WERI-Rb-1 (cell line): Measurements from ENCODE around the gene PFKM.

Experiments
- DNase-seq: peaks from one replicate; pipeline ENCODE4 v3.0.0-alpha.2; 2020
- H3K27ac ChIP-seq: fragments of 250-450 bp; sonication (Bioruptor Pico); 2 replicates; pipeline ENCODE4 v1.5.1; 2020; ENCODE audit warnings: mild to moderate bottlenecking, moderate library complexity
- H3K27me3 ChIP-seq: fragments of 250-450 bp; sonication (Bioruptor Pico); 2 replicates; pipeline ENCODE4 v1.5.1; 2021; ENCODE audit warnings: mild to moderate bottlenecking, low read depth, moderate library complexity; ENCODE audit not compliant: insufficient read depth, severe bottlenecking
- H3K36me3 ChIP-seq: fragments of 250-450 bp; sonication (Bioruptor Pico); 2 replicates; pipeline ENCODE4 v1.5.1; 2020; ENCODE audit warnings: mild to moderate bottlenecking, moderate library complexity
- H3K4me3 ChIP-seq: 2 replicates; pipeline ENCODE4 v1.5.1; 2011; ENCODE audit warnings: low read depth, mild to moderate bottlenecking, control low read depth, low read length
- H3K9me3 ChIP-seq: fragments of 250-450 bp; sonication (Bioruptor Pico); 2 replicates; pipeline ENCODE4 v1.5.1; 2021; ENCODE audit warnings: mild to moderate bottlenecking, moderate library complexity; ENCODE audit not compliant: severe bottlenecking
- CTCF ChIP-seq: IDR thresholded peaks from 2 replicates; pipeline ENCODE4 v1.5.1; 2011; ENCODE audit warnings: low read depth, mild to moderate bottlenecking, control low read depth, inconsistent platforms, low read length

Gene PFKM

GRCh38 chr12:48074266-48074665 lies 44.9 kb upstream of the PFKM start:
- no peak overlapping the region for H3K27ac ChIP-seq
- no peaks in the 10 kb centered on the region for H3K27me3 ChIP-seq
- DNase-seq = no peak
- no peak for TF ChIP-seq CTCF
- peaks cover 52% of the 10 kb centered on the region for H3K36me3 ChIP-seq
- no peaks in the 10 kb centered on the region for H3K9me3 ChIP-seq
- no peak overlapping the region for H3K4me3 ChIP-seq

GRCh38 chr12:48075832-48076231 lies 43.3 kb upstream of the PFKM start:
- Histone ChIP-seq H3K4me3 (no peak overlapping the region), H3K27ac (no peak overlapping the region), H3K9me3 (no peaks in the 10 kb centered on the region), H3K36me3 (peaks cover 49% of the 10 kb centered on the region), H3K27me3 (no peaks in the 10 kb centered on the region)
- no peak for TF ChIP-seq CTCF
- no peak for DNase-seq

GRCh38 chr12:48077111-48077510 lies 42.1 kb upstream of the PFKM start:
- H3K27me3 ChIP-seq = no peaks in the 10 kb centered on the region
- H3K36me3 ChIP-seq = peaks cover 44% of the 10 kb centered on the region
- H3K27ac ChIP-seq = no peak overlapping the region

GRCh38 chr12:48078901-48079300 lies 40.3 kb upstream of the PFKM start:
- peaks cover 51% of the 10 kb centered on the region for H3K36me3 ChIP-seq
- H3K9me3 ChIP-seq = no peaks in the 10 kb centered on the region
- no peak for TF ChIP-seq CTCF
- no peak for DNase-seq
- no peak overlapping the region for H3K4me3 ChIP-seq
- no peaks in the 10 kb centered on the region for H3K27me3 ChIP-seq
- no peak overlapping the region for H3K27ac ChIP-seq

More at GRCh38 chr12:48077111-48077510, 42.1 kb upstream of the PFKM start:
- no peak overlapping the region for H3K4me3 ChIP-seq
- no peaks in the 10 kb centered on the region for H3K9me3 ChIP-seq
- no peak for DNase-seq
- TF ChIP-seq CTCF = no peak

GRCh38 chr12:48080285-48080684 lies 38.9 kb upstream of the PFKM start:
- Histone ChIP-seq H3K27me3 (no peaks in the 10 kb centered on the region), H3K9me3 (no peaks in the 10 kb centered on the region), H3K4me3 (no peak overlapping the region), H3K36me3 (peaks cover 53% of the 10 kb centered on the region), H3K27ac (no peak overlapping the region)
- no peak for TF ChIP-seq CTCF
- no peak for DNase-seq

- H3K9me3 ChIP-seq = no peaks in the 10 kb centered on the region
- H3K27ac ChIP-seq = no peak overlapping the region
- H3K4me3 ChIP-seq = no peak overlapping the region
- H3K27me3 ChIP-seq = no peaks in the 10 kb centered on the region
- peaks cover 56% of the 10 kb centered on the region for H3K36me3 ChIP-seq
- no peak for DNase-seq
- TF ChIP-seq CTCF = no peak
Measured at GRCh38 chr12:48080821-48081220, 38.3 kb upstream of the PFKM start.
